A673 (cell line): ENCODE data around the gene CRLF2. TPM values are rescaled to one million over a fixed set of nuclear protein-coding genes. Genes with fewer than 3 reads are reported as not detected.
"Not testable (repeated sequence)": the region's sequence is repeated elsewhere in the genome, so short reads cannot be mapped to it uniquely, and the experiment has no call there.

Experiments
- BruUV-seq: library from RNA; stranded (reverse); fragments of 400-500 nt; replicated peaks from 2 replicates; lab custom pipeline; 2021; lab: Mats Ljungman, UMichigan
- CTCF ChIA-PET: fragments of 300-600 bp; sonication (Branson Sonifier 250); formaldehyde crosslinking; loops from one replicate; lab custom pipeline; 2022; ENCODE audit warnings: antibody characterized with exemption; lab: Charles Lee
- POLR2A ChIA-PET: fragments of 300-600 bp; sonication (Branson Sonifier 250); formaldehyde crosslinking; loops from one replicate; lab custom pipeline; 2022; ENCODE audit warnings: antibody characterized with exemption; ENCODE audit not compliant: low non-redundant PET; lab: Charles Lee
- DNase-seq: peaks from one replicate; pipeline ENCODE4 v3.0.0-alpha.2; 2015; ENCODE audit warnings: low spot score
- H3K27ac ChIP-seq: fragments of 200-600 bp; sonication (generic); 2 replicates; pipeline ENCODE4 v1.5.1; 2016; ENCODE audit warnings: mixed run types, low read depth, mild to moderate bottlenecking, mixed read lengths, antibody characterized with exemption, low read length; ENCODE audit not compliant: poor library complexity, severe bottlenecking
- H3K27me3 ChIP-seq: fragments of 200-600 bp; sonication (generic); replicated peaks from 2 replicates; pipeline ENCODE4 v1.6.1; 2017; ENCODE audit warnings: mixed run types, low read depth, mild to moderate bottlenecking, mixed read lengths, antibody characterized with exemption, low read length; ENCODE audit not compliant: insufficient read depth, poor library complexity
- H3K36me3 ChIP-seq: fragments of 200-600 bp; sonication (generic); 2 replicates; pipeline ENCODE4 v1.6.1; 2016; ENCODE audit warnings: mixed run types, mild to moderate bottlenecking, mixed read lengths, antibody characterized with exemption, low read length; ENCODE audit not compliant: insufficient read depth, poor library complexity, severe bottlenecking
- H3K4me1 ChIP-seq: fragments of 200-600 bp; sonication (generic); 2 replicates; pipeline ENCODE4 v1.6.1; 2017; ENCODE audit warnings: mixed run types, mild to moderate bottlenecking, mixed read lengths, antibody characterized with exemption, low read length; ENCODE audit not compliant: insufficient read depth, poor library complexity, severe bottlenecking
- H3K4me3 ChIP-seq: fragments of 200-600 bp; sonication (generic); 2 replicates; pipeline ENCODE4 v1.5.1; 2016; ENCODE audit warnings: low read depth, mixed run types, mild to moderate bottlenecking, mixed read lengths, low read length; ENCODE audit not compliant: poor library complexity, severe bottlenecking
- H3K9me3 ChIP-seq: fragments of 200-600 bp; sonication (generic); 2 replicates; pipeline ENCODE4 v1.6.1; 2016; ENCODE audit warnings: mixed run types, low read depth, mild to moderate bottlenecking, mixed read lengths, antibody characterized with exemption, low read length; ENCODE audit not compliant: poor library complexity, severe bottlenecking
- EZH2 ChIP-seq: fragments of 200-600 bp; sonication (generic); IDR thresholded peaks from 2 replicates; pipeline ENCODE4 v1.6.1; 2017; ENCODE audit warnings: borderline replicate concordance, low read depth, mild to moderate bottlenecking, mixed read lengths, antibody characterized with exemption, low read length; ENCODE audit not compliant: poor library complexity, severe bottlenecking
- intact Hi-C: fragments of 100-400 bp; cut with micrococcal nuclease; formaldehyde crosslinking; loops from one replicate; pipeline ENCODE4 v1.10.0; 2022; ENCODE audit not compliant: unreplicated experiment
- total RNA-seq: library from RNA; stranded (reverse); gene quantifications from 2 replicates; pipeline ENCODE4 v1.2.3, GENCODE V29; 2021
- TF ChIP-seq, protein P1 (sequence below): fragments of 300-800, 200-600 bp; sonication (generic); conservative IDR thresholded peaks from 2 replicates; pipeline ENCODE4 v1.5.1; 2017; ENCODE audit warnings: low read depth, mild to moderate bottlenecking, antibody characterized with exemption, low read length, moderate library complexity, mixed read lengths

CRLF2 gene
- total RNA-seq, 1 experiment from 2014 or later: not detected

DNA sequence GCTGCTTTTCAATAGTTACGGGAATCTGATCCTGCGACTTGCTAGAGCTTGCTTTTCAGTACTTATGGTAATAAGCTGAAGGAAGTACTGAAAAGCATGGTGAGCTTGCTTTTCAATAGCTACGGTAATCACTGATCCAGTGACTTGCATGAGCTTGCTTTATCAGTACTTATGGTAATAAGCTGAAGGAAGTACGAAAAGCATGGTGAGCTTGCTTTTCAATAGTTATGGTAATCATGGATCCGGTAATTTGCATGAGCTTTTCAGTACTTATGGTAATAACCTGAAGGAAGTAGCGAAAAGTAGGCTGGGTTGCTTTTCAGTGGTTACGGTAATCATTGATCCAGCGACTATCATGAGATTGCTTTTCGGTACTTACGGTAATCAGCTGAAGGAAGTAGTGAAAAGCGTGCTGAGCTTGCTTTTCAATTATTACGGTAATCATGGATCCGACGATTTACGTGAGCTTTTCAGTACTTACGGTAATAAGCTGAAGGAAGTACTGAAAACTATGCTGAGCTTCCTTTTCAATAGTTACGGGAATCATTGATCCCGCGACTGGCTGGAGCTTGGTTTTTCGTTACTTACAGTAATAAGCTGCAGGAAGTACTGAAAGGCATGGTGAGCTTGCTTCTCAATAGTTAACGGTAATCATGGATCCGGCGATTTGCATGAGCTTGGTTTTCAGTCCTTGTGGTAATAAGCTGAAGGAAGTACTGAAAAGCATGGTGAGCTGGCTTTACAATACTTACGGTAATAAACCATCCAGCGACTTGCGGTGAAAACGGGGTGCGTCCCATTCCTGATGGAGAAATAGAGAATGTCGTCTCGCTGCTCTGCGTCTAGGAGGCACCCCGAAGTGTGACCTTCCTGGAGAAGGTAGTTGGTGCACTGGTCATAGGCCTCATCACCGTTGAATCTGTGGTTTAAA, 6.5 kb downstream of the CRLF2 start:
- no peaks in the 10 kb centered on the region for H3K36me3 ChIP-seq
- BruUV-seq: no TSS peak
- no peak overlapping the region for H3K27ac ChIP-seq
- H3K4me3 ChIP-seq: peak overlapping the region; percentile 22
- TF ChIP-seq, protein P1, sequence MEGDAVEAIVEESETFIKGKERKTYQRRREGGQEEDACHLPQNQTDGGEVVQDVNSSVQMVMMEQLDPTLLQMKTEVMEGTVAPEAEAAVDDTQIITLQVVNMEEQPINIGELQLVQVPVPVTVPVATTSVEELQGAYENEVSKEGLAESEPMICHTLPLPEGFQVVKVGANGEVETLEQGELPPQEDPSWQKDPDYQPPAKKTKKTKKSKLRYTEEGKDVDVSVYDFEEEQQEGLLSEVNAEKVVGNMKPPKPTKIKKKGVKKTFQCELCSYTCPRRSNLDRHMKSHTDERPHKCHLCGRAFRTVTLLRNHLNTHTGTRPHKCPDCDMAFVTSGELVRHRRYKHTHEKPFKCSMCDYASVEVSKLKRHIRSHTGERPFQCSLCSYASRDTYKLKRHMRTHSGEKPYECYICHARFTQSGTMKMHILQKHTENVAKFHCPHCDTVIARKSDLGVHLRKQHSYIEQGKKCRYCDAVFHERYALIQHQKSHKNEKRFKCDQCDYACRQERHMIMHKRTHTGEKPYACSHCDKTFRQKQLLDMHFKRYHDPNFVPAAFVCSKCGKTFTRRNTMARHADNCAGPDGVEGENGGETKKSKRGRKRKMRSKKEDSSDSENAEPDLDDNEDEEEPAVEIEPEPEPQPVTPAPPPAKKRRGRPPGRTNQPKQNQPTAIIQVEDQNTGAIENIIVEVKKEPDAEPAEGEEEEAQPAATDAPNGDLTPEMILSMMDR: no peak
- TF ChIP-seq EZH2: no peak
- intact Hi-C loops: no loop called here
- peak; percentile 74 for DNase-seq
- CTCF ChIA-PET: no interaction called here
- H3K4me1 ChIP-seq: no peaks in the 10 kb centered on the region
- POLR2A ChIA-PET: no interaction called here
- no peaks in the 10 kb centered on the region for H3K9me3 ChIP-seq
- no peaks in the 10 kb centered on the region for H3K27me3 ChIP-seq

DNA sequence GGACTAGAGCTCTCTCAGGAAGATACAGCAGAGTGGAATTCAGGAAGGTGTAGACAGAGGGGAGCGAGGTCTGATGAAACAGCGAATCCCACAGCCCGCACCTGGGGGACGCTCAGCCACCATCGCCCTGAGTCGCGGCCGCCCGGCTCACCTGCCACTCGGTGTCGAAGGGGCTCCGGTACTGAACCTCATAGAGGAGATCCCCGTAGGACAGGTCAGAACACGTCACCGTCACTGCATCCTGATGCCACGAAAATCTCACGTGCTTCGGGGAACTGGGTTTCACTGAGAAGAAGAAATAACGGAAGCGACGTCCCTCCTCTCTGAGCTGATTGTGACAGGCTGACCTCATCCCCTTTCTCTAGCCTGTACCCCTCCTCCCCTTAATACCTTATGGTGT, 10.2 kb downstream of the CRLF2 start:
- ChIA-PET POLR2A (no interaction called here), CTCF (no interaction called here)
- DNase-seq: no peak
- Histone ChIP-seq H3K27me3 (no peaks in the 10 kb centered on the region), H3K4me3 (no peak overlapping the region), H3K4me1 (no peaks in the 10 kb centered on the region), H3K27ac (no peak overlapping the region), H3K36me3 (no peaks in the 10 kb centered on the region), H3K9me3 (no peaks in the 10 kb centered on the region)
- intact Hi-C loops: no loop called here
- BruUV-seq: no TSS peak
- TF ChIP-seq, protein P1: no peak
- no peak for TF ChIP-seq EZH2

DNA sequence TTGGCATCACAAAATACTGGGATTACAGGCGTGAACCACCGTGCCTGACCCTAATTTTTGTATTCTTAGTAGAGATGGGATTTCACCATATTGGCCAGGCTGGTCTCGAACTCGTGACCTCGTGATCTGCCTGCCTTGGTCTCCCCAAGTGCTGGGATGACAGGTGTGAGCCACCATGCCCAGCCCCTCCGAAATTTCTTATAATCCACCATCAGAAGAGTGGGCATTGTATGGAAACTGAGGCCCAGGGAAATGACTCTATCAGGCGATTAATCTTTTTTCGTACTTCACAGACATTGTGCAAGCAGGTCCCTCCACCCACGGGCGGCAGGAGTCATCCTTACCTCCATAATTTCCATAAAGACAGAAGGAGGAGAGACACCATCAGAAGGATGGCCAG, 16.0 kb downstream of the CRLF2 start:
- ChIA-PET CTCF (no interaction called here), POLR2A (no interaction called here)
- H3K27me3 ChIP-seq: no peaks in the 10 kb centered on the region
- DNase-seq: no peak
- no peak overlapping the region for H3K27ac ChIP-seq
- no peaks in the 10 kb centered on the region for H3K36me3 ChIP-seq
- intact Hi-C loops: no loop called here
- H3K4me3 ChIP-seq: no peak overlapping the region
- BruUV-seq: no TSS peak
- no peaks in the 10 kb centered on the region for H3K9me3 ChIP-seq
- TF ChIP-seq, protein P1: no peak
- no peak for TF ChIP-seq EZH2
- no peaks in the 10 kb centered on the region for H3K4me1 ChIP-seq

DNA sequence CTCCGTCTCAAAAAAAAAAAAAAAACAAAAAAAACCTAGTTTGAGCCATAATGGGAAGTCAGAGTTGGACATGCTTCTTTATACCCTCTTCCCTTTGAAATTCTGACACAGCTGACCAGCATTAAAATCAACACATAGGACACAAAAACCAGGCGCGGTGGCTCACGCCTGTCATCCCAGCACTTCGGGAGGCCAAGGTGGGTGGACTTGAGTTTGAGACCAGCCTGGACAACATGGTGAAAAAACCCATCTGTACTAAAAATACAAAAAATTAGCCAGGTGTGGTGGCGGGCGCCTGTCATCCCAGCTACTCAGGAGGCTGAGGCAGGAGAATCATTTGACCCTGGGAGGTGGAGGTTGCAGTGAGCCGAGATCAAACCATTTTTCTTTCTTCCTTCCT, 20.3 kb downstream of the CRLF2 start:
- intact Hi-C loops, BruUV-seq, H3K27ac ChIP-seq, H3K27me3 ChIP-seq, DNase-seq, H3K4me3 ChIP-seq, H3K9me3 ChIP-seq, H3K4me1 ChIP-seq, H3K36me3 ChIP-seq, POLR2A ChIA-PET, CTCF ChIA-PET: not testable (repeated sequence)
